Spleen (tissue), 11 donors: ENCODE results near the gene PSMB7. TPM values are rescaled to one million over a fixed set of nuclear protein-coding genes. Genes with fewer than 3 reads are reported as not detected.

Experiments
- DNase-seq: peaks from one replicate; pipeline ENCODE4 v3.0.0-alpha.2; 2020
- H3K27ac ChIP-seq, 8 donors: fragments of 200-600 bp; sonication (generic) in 7 of 8; 1 replicate in 4 of 8; 2 replicates in 4 of 8; pipeline versions ENCODE4 v1.5.0 to v1.8.0; 2016 to 2021; ENCODE audit warnings: inconsistent platforms in 4 of 8, mild to moderate bottlenecking in 4 of 8, moderate library complexity in 1 of 8
- H3K27me3 ChIP-seq, 7 donors: fragments of 200-600 bp; sonication (generic) in 6 of 7; replicated peaks in 1 of 7; 1 replicate in 4 of 7; 2 replicates in 3 of 7; pipeline versions ENCODE4 v1.5.0 to v1.8.0; 2016 to 2021; ENCODE audit warnings: inconsistent platforms in 3 of 7, mild to moderate bottlenecking in 1 of 7
- H3K36me3 ChIP-seq, 6 donors: fragments of 200-600 bp; sonication (generic) in 5 of 6; 1 replicate in 4 of 6; 2 replicates in 2 of 6; pipeline versions ENCODE4 v1.5.0 to v1.8.0; 2016 to 2021; ENCODE audit warnings: inconsistent platforms in 2 of 6
- H3K4me1 ChIP-seq, 6 donors: fragments of 200-600 bp; sonication (generic) in 5 of 6; 1 replicate in 3 of 6; 2 replicates in 3 of 6; pipeline versions ENCODE4 v1.5.0 to v1.8.0; 2016 to 2021; ENCODE audit warnings: inconsistent platforms in 3 of 6
- H3K4me3 ChIP-seq, 8 donors: fragments of 200-600 bp; sonication (generic) in 7 of 8; 1 replicate in 4 of 8; 2 replicates in 4 of 8; pipeline versions ENCODE4 v1.5.0 to v1.8.0; 2016 to 2021; ENCODE audit warnings: inconsistent platforms in 4 of 8, mild to moderate bottlenecking in 4 of 8, moderate library complexity in 2 of 8
- H3K9me3 ChIP-seq, 8 donors: fragments of 200-600 bp; sonication (generic) in 7 of 8; 1 replicate in 4 of 8; 2 replicates in 4 of 8; pipeline versions ENCODE4 v1.5.0 to v1.8.0; 2016 to 2021; ENCODE audit warnings: inconsistent platforms in 4 of 8
- POLR2A ChIP-seq, 3 donors: fragments of 450-650 bp; IDR thresholded peaks; one replicate each; pipeline ENCODE4 v1.5.1; 2017; ENCODE audit warnings: antibody characterized with exemption in 3 of 3, mild to moderate bottlenecking in 1 of 3
- POLR2AphosphoS5 ChIP-seq, 3 donors: sonication (generic); formaldehyde crosslinking; IDR thresholded peaks; one replicate each; pipeline ENCODE4 v1.5.1; 2017; ENCODE audit warnings: antibody characterized with exemption in 3 of 3
- WGBS, 5 donors: extraction: QIAGEN DNeasy Blood & Tissue Kit in 3 of 5; methylation state at CpG; one replicate each; pipeline versions ENCODE4 v1.1.5 to v1.1.7; 2013 to 2018; 5-methylcytosine and 5-hydroxymethylcytosine counted together
- intact Hi-C: fragments of 100-400 bp; cut with DNase I; formaldehyde crosslinking; loops from one replicate; pipeline ENCODE4 v1.15.0; 2023; ENCODE audit warnings: low total_unique reads
- polyA plus RNA-seq, 3 donors: library from polyadenylated mRNA; stranded (reverse); fragments of 200-250 nt; gene quantifications; one replicate each; pipeline ENCODE4 v1.2.1, GENCODE V29; 2013
- total RNA-seq, 7 donors: library from RNA; depleted of rRNA in 3 of 7; stranded (reverse); fragments of >200 nt in 3 of 7; fragmentation: NEBNext Ultra II Directional in 4 of 7; extraction: Animal tissue kit (Norgen Biotek cat#: 25700) in 4 of 7; gene quantifications; one replicate each; pipeline versions ENCODE4 v1.1.0 to v1.2.1, GENCODE V29; 2016 to 2021
- TF ChIP-seq, protein P1 (sequence below), 11 experiments: fragments of 200-600 bp in 7 of 11; fragments of 450-650 bp in 4 of 11; sonication (generic) in 4 of 11; IDR thresholded peaks in 8 of 11; conservative IDR thresholded peaks in 3 of 11; 1 replicate in 7 of 11; 2 replicates in 4 of 11; pipeline versions ENCODE4 v1.4.0 to v1.8.0; 2016 to 2021; ENCODE audit warnings: antibody characterized with exemption in 11 of 11, inconsistent platforms in 4 of 11, mild to moderate bottlenecking in 1 of 11
- donor health status: healthy with polysubstance abuse.
- donor health status: DM: no; HTN: no; CAD: no; lungs with moderate emphysema.
- donor health status: DM: no; HTN: no; CAD: no.
- donor health status: Bipolar disorder and iron deficiency.
- donor health status: healthy.
- donor health status: DM: no; HTN: no; CAD: no.
- donor health status: DM: yes; HTN: yes; CAD: no.

The PSMB7 gene
- total and polyA plus RNA-seq, 10 donors = 71.3 to 143 (median 108) TPM

DNA sequence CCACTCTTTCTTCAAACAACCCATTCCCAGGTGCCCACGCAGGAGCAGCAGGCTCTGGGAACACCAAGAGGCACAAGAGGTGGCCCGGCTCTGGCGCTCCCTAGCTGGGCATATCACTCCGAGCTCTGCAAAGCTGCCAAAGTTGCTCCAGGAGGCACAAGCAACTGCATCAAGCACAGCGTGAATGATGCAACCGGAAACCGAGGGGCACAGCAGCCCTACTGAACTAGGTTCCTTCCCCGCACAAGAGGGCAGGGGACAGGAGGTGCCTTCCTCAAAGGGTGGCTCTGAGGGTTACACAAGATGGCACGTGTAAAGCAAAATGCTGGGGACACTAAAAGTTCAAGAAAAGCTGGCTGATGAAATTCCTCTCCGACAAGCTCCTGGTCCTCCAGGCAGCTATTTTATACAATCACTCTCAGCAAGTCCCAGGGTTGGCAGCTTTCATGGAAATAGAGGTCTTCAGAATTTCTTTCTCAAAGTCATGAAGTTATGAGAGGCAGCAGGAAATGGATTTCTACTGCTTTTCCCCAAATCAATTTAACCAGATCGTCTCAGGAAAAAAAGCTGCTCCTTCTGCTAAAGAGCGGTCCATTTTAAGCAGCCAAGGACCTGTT is 22.9 kb downstream of the PSMB7 start:
- peaks cover 2 to 100% (median 59%) of the 10 kb centered on the region in 6 donors for H3K4me1 ChIP-seq
- H3K9me3 ChIP-seq = no peaks in the 10 kb centered on the region
- H3K36me3 ChIP-seq = peaks cover 0 to 50% (median 9%) of the 10 kb centered on the region in 6 donors
- H3K4me3 ChIP-seq = peak overlapping the region in 1 of 8 donors; percentile 13
- 48 to 78% (median 65%) methylated on average over 12 of the region's 12 CpGs for WGBS, 5 donors
- intact Hi-C loops = loop anchor here (5.0 kb wide), 1 partner anchor 265 kb away; no protein-coding TSS in a partner anchor
- peak; percentile 81 for DNase-seq
- no peaks in the 10 kb centered on the region for H3K27me3 ChIP-seq
- H3K27ac ChIP-seq = peak overlapping the region in 7 of 8 donors; percentile 20 to 71 (median 52)
- TF ChIP-seq, protein P1, sequence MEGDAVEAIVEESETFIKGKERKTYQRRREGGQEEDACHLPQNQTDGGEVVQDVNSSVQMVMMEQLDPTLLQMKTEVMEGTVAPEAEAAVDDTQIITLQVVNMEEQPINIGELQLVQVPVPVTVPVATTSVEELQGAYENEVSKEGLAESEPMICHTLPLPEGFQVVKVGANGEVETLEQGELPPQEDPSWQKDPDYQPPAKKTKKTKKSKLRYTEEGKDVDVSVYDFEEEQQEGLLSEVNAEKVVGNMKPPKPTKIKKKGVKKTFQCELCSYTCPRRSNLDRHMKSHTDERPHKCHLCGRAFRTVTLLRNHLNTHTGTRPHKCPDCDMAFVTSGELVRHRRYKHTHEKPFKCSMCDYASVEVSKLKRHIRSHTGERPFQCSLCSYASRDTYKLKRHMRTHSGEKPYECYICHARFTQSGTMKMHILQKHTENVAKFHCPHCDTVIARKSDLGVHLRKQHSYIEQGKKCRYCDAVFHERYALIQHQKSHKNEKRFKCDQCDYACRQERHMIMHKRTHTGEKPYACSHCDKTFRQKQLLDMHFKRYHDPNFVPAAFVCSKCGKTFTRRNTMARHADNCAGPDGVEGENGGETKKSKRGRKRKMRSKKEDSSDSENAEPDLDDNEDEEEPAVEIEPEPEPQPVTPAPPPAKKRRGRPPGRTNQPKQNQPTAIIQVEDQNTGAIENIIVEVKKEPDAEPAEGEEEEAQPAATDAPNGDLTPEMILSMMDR (IDR thresholded peaks at IDR 0.05 in 8 of 11, conservative IDR thresholded peaks at IDR 0.05 in 3 of 11) = no peak
- no peak for TF ChIP-seq POLR2A (IDR thresholded peaks at IDR 0.05)
- peak; percentile 38 to 65 (median 45) for TF ChIP-seq POLR2AphosphoS5 (IDR thresholded peaks at IDR 0.05)

DNA sequence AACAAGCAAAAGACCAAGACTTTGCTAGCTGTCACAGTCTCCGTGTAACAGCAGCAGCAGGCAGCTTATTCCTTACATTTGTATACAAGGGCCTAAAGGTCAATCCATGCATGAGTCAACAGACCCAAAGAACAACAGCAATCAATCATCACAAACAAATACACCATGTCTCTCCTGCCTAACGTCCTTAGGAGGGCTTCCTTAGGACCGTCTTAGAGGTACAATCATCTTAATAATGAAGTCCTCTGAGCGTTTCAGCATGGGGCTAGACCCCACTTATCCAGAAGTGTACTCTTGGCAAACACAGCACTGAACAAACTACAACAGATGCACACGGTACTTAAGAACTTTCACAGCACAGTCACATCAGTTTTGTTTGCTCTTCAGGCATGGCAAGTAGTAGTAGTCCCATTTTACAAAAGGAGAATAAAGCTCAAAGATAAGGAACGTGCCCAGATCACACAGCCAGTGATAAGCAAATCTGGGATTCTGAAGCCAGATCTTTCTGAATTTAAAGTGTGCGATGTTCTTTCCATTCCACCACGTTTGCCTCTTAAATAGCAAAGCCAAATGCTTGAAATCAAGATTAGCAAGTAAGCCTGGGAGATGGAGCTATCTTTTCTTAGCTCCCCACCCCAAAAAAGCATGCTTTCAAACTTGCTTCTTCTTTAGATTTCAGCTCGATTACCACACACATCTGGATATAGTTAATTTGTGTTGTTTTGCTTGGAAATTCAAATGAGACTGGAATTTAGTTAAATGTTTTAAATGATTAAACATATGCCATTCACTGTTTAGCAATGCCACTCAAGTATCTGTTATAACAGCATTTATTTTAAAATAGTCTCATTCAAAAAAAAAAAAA is 24.2 kb downstream of the PSMB7 start:
- no peak overlapping the region for H3K4me3 ChIP-seq
- TF ChIP-seq POLR2A (IDR thresholded peaks at IDR 0.05) (no peak), POLR2AphosphoS5 (IDR thresholded peaks at IDR 0.05) (no peak)
- TF ChIP-seq, protein P1 (IDR thresholded peaks at IDR 0.05 in 8 of 11, conservative IDR thresholded peaks at IDR 0.05 in 3 of 11) = no peak
- 72 to 88% (median 80%) methylated on average over 9 of the region's 9 CpGs for WGBS, 5 donors
- no peaks in the 10 kb centered on the region for H3K9me3 ChIP-seq
- no peak for DNase-seq
- no peaks in the 10 kb centered on the region for H3K27me3 ChIP-seq
- peak overlapping the region in 2 of 8 donors; percentile 67 to 71 for H3K27ac ChIP-seq
- H3K4me1 ChIP-seq = peaks cover 3 to 100% (median 62%) of the 10 kb centered on the region in 6 donors
- intact Hi-C loops = loop anchor here (5.0 kb wide), 1 partner anchor 264 kb away; no protein-coding TSS in a partner anchor
- H3K36me3 ChIP-seq = peaks cover 0 to 37% (median 2%) of the 10 kb centered on the region in 6 donors

DNA sequence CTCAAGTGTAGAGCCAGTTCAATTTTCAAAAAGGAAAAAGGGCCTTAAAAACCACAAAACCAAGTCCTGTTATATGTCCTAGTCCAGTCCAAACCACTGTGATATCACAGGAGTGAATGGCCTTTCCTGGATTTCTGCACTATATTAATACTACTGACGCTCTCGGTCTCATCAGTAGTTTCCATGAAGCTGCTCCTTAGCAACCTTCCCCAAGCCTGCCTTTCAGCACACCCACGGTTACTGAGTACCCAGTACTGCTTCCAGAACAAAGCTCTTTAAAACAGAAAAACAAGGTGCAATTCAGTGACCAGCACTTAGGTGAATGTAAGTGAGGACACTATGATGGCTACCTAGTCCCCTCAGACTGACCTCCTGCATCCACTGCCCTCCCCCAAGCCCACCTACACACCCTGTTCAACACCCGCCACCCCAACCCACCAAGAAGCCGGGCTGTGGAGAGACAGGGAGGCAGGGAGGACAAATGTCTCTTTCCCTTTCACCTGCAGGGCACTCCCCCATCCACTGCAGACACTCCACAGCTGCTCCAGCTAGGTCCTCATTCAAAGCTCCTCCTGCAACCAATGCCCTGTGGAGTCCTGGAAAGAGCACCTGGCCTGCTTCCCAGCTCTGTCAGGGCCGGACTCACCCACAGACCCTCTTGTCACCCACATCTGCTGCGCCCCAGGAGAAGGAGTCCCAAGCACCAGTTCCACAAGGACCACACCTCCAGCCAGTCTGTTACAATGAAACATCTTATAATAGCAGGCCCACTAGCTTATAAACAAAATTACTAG is 25.9 kb downstream of the PSMB7 start:
- WGBS, 5 donors = 77 to 93% (median 90%) methylated on average over 7 of the region's 7 CpGs

More for the DNA sequence above, 25.9 kb downstream of the PSMB7 start:
- Histone ChIP-seq H3K36me3 (peaks cover 0 to 30% (median 6%) of the 10 kb centered on the region in 6 donors), H3K27me3 (no peaks in the 10 kb centered on the region), H3K4me1 (peaks cover 3 to 93% (median 67%) of the 10 kb centered on the region in 6 donors), H3K9me3 (no peaks in the 10 kb centered on the region), H3K4me3 (no peak overlapping the region), H3K27ac (no peak overlapping the region)
- TF ChIP-seq, protein P1 (IDR thresholded peaks at IDR 0.05 in 8 of 11, conservative IDR thresholded peaks at IDR 0.05 in 3 of 11) = no peak
- TF ChIP-seq POLR2AphosphoS5 (IDR thresholded peaks at IDR 0.05) (no peak), POLR2A (IDR thresholded peaks at IDR 0.05) (no peak)
- DNase-seq = no peak
- intact Hi-C loops = no loop called here
